C4-2B (cell line): ENCODE results near the gene B3GNT5.

Experiments
- CTCF ChIP-seq: fragments of 450-650 bp; conservative IDR thresholded peaks from 2 replicates; pipeline ENCODE4 v1.5.1; 2017; ENCODE audit warnings: mild to moderate bottlenecking
- ZFX ChIP-seq: fragments of 450-650 bp; IDR thresholded peaks from 2 replicates; pipeline ENCODE4 v1.6.1; 2017

DNA sequence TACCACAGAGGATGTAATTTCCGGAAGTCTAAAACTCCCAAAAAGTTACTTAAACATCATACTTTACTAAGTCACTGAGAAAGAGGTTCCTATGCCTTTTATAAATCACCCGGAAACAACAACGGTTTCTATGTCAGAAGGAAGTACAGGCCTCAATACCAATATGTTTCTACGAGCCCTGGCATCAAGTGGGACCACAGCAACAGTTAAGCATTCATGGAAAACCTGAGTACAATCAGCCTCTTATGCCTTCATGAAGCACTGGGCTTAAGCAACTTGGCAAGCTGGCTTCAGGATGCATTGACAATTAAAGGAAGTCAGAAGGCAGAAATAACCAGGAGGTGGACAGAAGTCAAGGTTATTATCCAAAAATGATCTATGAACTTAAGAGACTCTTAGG, 19.1 kb upstream of the B3GNT5 start:
- TF ChIP-seq CTCF (no peak), ZFX (no peak)
